ENCODE measurements around the gene EVX1. TPM values are rescaled to one million over a fixed set of nuclear protein-coding genes. Genes with fewer than 3 reads are reported as not detected.
A peak's percentile ranks its signal among the peaks of the same experiment; 100 is the strongest.

The EVX1 gene
- total RNA-seq, 1 donor from 2014 or later = 0.41 TPM

DNA sequence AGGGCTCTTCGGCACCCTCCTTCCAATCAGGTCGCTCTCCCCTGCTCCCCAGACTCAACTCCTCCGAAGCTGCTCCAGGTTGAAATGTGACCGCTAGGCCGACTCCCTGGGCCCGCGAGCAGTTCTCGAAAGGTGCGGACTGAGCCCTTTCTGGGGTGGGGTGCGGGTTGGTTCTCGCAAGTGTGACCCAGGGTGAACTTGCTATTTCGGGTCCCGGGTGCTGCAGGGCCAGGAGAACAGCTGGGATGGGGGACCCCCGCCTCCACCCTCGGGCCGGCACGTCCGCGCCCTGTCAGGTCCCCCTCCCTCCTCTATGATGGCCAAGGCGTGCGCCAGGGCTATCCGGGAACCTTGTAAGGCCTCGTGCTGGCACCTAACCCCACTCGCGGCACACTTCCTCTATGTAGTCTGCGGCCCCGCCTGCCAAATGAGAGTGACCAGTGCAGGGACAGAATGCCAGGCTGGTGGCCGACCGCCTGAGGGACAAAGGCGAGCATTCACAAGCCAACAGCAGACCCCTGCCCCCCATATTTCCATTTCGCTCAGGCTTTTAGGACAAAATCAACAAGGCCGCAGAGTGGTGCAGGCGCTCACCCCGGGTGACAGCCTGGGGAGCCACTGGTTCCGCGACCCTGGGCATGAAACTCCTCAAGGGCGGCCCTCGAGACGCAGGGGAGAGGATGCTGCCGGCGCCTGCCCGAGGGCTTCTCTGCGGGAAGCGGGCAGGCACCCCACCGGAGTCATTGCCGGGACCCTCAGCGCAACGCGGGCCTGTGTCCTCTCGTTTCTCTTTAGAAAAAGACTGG, 29.0 kb upstream of the EVX1 start:
- H3K4me1 Mint-ChIP-seq (ENCODE audit: unreplicated experiment) = peaks cover 6% of the 10 kb centered on the region
- TF ChIP-seq CTCF (conservative IDR thresholded peaks at IDR 0.05) = no peak
- H3K4me3 Mint-ChIP-seq = peak overlapping the region; percentile 57
- no peak overlapping the region for H3K27ac Mint-ChIP-seq
- H3K9me3 Mint-ChIP-seq = no peaks in the 10 kb centered on the region
- peaks cover 99% of the 10 kb centered on the region for H3K27me3 Mint-ChIP-seq
- no peak for DNase-seq (ENCODE audit: extremely low spot score, unreplicated experiment)
- no peaks in the 10 kb centered on the region for H3K36me3 Mint-ChIP-seq

DNA sequence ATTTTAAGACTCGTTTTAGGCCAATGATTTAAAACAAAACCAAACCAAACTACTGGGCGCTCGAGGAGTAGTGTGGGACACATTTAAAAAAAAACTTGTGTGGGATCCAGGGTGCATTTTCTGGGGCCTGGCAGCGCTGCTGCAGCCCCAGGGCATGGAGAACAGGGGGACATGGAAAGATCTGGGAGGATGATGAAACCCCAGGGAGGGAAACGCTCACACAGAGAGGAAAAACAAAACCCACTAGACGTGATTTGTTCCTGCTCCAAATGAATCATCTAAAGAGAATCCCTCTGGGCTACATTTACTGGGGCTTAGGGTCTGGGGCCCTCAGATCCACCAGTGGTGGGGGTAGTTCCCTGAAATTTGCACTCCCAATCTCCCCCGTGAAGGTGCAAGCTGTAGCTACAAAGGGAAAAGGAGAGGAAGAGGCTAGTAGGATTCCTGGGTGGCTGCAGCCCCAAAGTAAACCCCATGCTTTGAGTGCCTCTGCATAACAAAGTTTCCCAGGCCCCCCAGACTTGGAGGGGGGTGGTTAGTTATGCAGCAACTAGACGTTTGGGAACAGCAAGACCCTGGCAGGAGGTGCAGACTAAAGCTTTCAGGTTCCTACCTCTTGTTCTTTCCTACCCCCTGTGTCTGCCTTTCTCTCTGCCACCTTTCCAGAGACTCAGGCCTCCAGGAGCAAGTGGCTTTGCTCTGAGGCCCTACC, 28.2 kb upstream of the EVX1 start:
- no peak for DNase-seq (ENCODE audit: extremely low spot score, unreplicated experiment)
- H3K27me3 Mint-ChIP-seq = peaks cover 99% of the 10 kb centered on the region
- no peak overlapping the region for H3K27ac Mint-ChIP-seq
- H3K4me1 Mint-ChIP-seq (ENCODE audit: unreplicated experiment) = peaks cover 6% of the 10 kb centered on the region
- TF ChIP-seq CTCF (conservative IDR thresholded peaks at IDR 0.05) = no peak
- no peaks in the 10 kb centered on the region for H3K36me3 Mint-ChIP-seq
- H3K9me3 Mint-ChIP-seq = no peaks in the 10 kb centered on the region
- H3K4me3 Mint-ChIP-seq = no peak overlapping the region

DNA sequence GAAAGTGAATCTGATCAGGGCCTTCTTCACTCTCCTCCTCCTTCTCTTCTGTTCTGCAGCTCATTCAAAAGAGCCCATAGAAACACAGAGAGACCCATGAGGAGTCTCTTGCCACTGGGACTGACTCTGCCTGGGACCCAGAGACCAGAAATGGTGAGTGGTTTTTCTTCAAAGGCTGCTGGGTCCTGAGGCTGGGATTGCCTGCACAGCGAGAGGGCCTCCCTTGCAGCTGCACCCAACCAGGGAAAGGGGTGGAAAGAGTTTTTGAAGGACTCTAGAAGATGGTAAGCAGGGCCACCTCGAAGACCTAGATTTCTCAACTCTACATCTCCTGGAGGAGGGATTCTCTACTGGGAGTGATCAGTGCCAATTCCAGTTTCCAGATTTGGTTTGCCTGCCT, 27.2 kb upstream of the EVX1 start:
- no peak for DNase-seq (ENCODE audit: extremely low spot score, unreplicated experiment)
- peaks cover 99% of the 10 kb centered on the region for H3K27me3 Mint-ChIP-seq
- no peak for TF ChIP-seq CTCF (conservative IDR thresholded peaks at IDR 0.05)
- H3K4me3 Mint-ChIP-seq = no peak overlapping the region
- H3K9me3 Mint-ChIP-seq = no peaks in the 10 kb centered on the region
- no peaks in the 10 kb centered on the region for H3K36me3 Mint-ChIP-seq
- peaks cover 3% of the 10 kb centered on the region for H3K4me1 Mint-ChIP-seq (ENCODE audit: unreplicated experiment)
- no peak overlapping the region for H3K27ac Mint-ChIP-seq

GRCh38 chr7:27217951-27218350, 24.7 kb upstream of the EVX1 start:
- no peak overlapping the region for H3K27ac Mint-ChIP-seq
- H3K36me3 Mint-ChIP-seq = no peaks in the 10 kb centered on the region
- no peak for TF ChIP-seq CTCF (conservative IDR thresholded peaks at IDR 0.05)
- no peaks in the 10 kb centered on the region for H3K9me3 Mint-ChIP-seq
- no peaks in the 10 kb centered on the region for H3K4me1 Mint-ChIP-seq (ENCODE audit: unreplicated experiment)
- no peak for DNase-seq (ENCODE audit: extremely low spot score, unreplicated experiment)
- peaks cover 97% of the 10 kb centered on the region for H3K27me3 Mint-ChIP-seq
- no peak overlapping the region for H3K4me3 Mint-ChIP-seq

GRCh38 chr7:27219821-27220220, 22.8 kb upstream of the EVX1 start:
- Mint-ChIP-seq H3K27ac (no peak overlapping the region), H3K36me3 (no peaks in the 10 kb centered on the region), H3K27me3 (peaks cover 98% of the 10 kb centered on the region), H3K4me3 (no peak overlapping the region), H3K4me1 (ENCODE audit: unreplicated experiment) (no peaks in the 10 kb centered on the region), H3K9me3 (no peaks in the 10 kb centered on the region)
- no peak for DNase-seq (ENCODE audit: extremely low spot score, unreplicated experiment)
- no peak for TF ChIP-seq CTCF (conservative IDR thresholded peaks at IDR 0.05)
